Measurements from ENCODE around the gene WDR88. TPM values are rescaled to one million over a fixed set of nuclear protein-coding genes. Genes with fewer than 3 reads are reported as not detected.

The WDR88 gene
- total and polyA plus RNA-seq, 2 of the 13 experiments (the other 11 are each of a cell fraction or from before 2014, with no cell fraction given) = not detected

- Histone ChIP-seq H2AFZ (ENCODE audit: low read length) (no peak overlapping the region), H3K27ac (ENCODE audit: extremely low read length, insufficient read depth, low read length) (peak overlapping the region; percentile 92), H3K4me3 (replicated peaks in 1 of 3; ENCODE audit: insufficient read depth in 1 of 3, low read depth in 2 of 3, low read length in 3 of 3) (peak overlapping the region; percentile 80 to 97 (median 86)), H3K4me2 (ENCODE audit: low read depth, low read length) (peak overlapping the region; percentile 92), H3K36me3 (replicated peaks in 1 of 2; ENCODE audit: control insufficient read depth in 1 of 2, insufficient read depth in 2 of 2, low read length in 2 of 2) (no peaks in the 10 kb centered on the region), H3K4me1 (ENCODE audit: insufficient read depth, low read length) (peaks cover 65% of the 10 kb centered on the region), H3K9ac (ENCODE audit: insufficient read depth, low read depth, low read length) (peak overlapping the region; percentile 98), H3K27me3 (ENCODE audit: control insufficient read depth in 1 of 2, insufficient read depth in 2 of 2, low read length in 2 of 2) (peaks cover 0 to 4% of the 10 kb centered on the region in 2 experiments; a peak in 1 of 5 replicates), H3K79me2 (ENCODE audit: insufficient read depth, low read length) (peaks cover 7% of the 10 kb centered on the region), H3K9me3 (ENCODE audit: low read length) (no peaks in the 10 kb centered on the region), H4K20me1 (ENCODE audit: insufficient read depth, low read length) (no peaks in the 10 kb centered on the region)
- FAIRE-seq (peak; percentile 51), ATAC-seq (peak; percentile 48), DNase-seq (ENCODE audit: low spot score) (peak; percentile 61)
- WGBS (ENCODE audit: low lambda C conversion rate) = 0% methylated on average over 1 of the region's 25 CpGs
- intact Hi-C loops (cut with micrococcal nuclease; ENCODE audit: unreplicated experiment) (loop anchor here (2.0 kb wide), 1 partner anchor 31 kb away; no protein-coding TSS in a partner anchor), in situ Hi-C loops (cut with HindIII; ENCODE audit: extremely low pct_ligation_motif_present, low pct_unique_long_range_greater_than_20kb) (loop anchor here (5.0 kb wide), 1 partner anchor 34 kb away; no protein-coding TSS in a partner anchor)
- POLR2A ChIA-PET = interaction anchor here (0.8 to 2.8 kb wide), 19 partner anchors 10 to 620 kb away, joined by 3 to 46 read pairs (median 8); partner anchors contain the start of genes CEBPA, CEP89, FAAP24 and KCTD15
- BruUV-seq (replicated peaks) = TSS peak; percentile 81
- CTCF ChIA-PET (ENCODE audit: low intra/inter-chr PET ratio, low total read pairs) = interaction anchor here (2.2 kb wide), 1 partner anchor 32 kb away, joined by 9 read pairs; no protein-coding TSS in a partner anchor
- TF ChIP-seq ZNF605 (CRISPR knock-in tag; IDR thresholded peaks at IDR 0.05) (no peak), ZSCAN30 (CRISPR knock-in tag; IDR thresholded peaks at IDR 0.05) (no peak), ZIK1 (CRISPR knock-in tag; IDR thresholded peaks at IDR 0.05; ENCODE audit: borderline replicate concordance, low read depth) (no peak), ESRRA (CRISPR knock-in tag; IDR thresholded peaks at IDR 0.05; ENCODE audit: low read depth) (no peak), THAP8 (CRISPR knock-in tag; IDR thresholded peaks at IDR 0.05; ENCODE audit: borderline replicate concordance) (no peak), HNRNPL (IDR thresholded peaks at IDR 0.05; ENCODE audit: low read depth, low read length) (0 out of 2 replicates have a peak, but pooled peaks have one; percentile 35), CENPT (CRISPR knock-in tag; IDR thresholded peaks at IDR 0.05; ENCODE audit: low read depth) (no peak; the same call in 1 of the 2 replicates), ZNF766 (CRISPR knock-in tag; IDR thresholded peaks at IDR 0.05; ENCODE audit: borderline replicate concordance) (peak; percentile 4; the same call in 1 of the 2 replicates), ZFP41 (CRISPR knock-in tag; IDR thresholded peaks at IDR 0.05; ENCODE audit: borderline replicate concordance) (no peak), ZNF558 (CRISPR knock-in tag; IDR thresholded peaks at IDR 0.05; ENCODE audit: borderline replicate concordance) (no peak; the same call in 1 of the 2 replicates)
- TF ChIP-seq, protein P1, sequence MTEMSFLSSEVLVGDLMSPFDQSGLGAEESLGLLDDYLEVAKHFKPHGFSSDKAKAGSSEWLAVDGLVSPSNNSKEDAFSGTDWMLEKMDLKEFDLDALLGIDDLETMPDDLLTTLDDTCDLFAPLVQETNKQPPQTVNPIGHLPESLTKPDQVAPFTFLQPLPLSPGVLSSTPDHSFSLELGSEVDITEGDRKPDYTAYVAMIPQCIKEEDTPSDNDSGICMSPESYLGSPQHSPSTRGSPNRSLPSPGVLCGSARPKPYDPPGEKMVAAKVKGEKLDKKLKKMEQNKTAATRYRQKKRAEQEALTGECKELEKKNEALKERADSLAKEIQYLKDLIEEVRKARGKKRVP (CRISPR knock-in tag; IDR thresholded peaks at IDR 0.05) = no peak
- TF ChIP-seq, protein P2, sequence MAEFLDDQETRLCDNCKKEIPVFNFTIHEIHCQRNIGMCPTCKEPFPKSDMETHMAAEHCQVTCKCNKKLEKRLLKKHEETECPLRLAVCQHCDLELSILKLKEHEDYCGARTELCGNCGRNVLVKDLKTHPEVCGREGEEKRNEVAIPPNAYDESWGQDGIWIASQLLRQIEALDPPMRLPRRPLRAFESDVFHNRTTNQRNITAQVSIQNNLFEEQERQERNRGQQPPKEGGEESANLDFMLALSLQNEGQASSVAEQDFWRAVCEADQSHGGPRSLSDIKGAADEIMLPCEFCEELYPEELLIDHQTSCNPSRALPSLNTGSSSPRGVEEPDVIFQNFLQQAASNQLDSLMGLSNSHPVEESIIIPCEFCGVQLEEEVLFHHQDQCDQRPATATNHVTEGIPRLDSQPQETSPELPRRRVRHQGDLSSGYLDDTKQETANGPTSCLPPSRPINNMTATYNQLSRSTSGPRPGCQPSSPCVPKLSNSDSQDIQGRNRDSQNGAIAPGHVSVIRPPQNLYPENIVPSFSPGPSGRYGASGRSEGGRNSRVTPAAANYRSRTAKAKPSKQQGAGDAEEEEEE (CRISPR knock-in tag; IDR thresholded peaks at IDR 0.05; ENCODE audit: borderline replicate concordance) = no peak
- TF ChIP-seq, protein P3, sequence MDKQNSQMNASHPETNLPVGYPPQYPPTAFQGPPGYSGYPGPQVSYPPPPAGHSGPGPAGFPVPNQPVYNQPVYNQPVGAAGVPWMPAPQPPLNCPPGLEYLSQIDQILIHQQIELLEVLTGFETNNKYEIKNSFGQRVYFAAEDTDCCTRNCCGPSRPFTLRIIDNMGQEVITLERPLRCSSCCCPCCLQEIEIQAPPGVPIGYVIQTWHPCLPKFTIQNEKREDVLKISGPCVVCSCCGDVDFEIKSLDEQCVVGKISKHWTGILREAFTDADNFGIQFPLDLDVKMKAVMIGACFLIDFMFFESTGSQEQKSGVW (CRISPR knock-in tag; IDR thresholded peaks at IDR 0.05; ENCODE audit: borderline replicate concordance) = no peak
Measured at GRCh38 chr19:33175886-33176669, 44.2 kb downstream of the WDR88 start.
